Mesenteric fat pad (tissue), 1 donor: ENCODE data around the gene MYO18A. TPM values are rescaled to one million over a fixed set of nuclear protein-coding genes. Genes with fewer than 3 reads are reported as not detected.

ENCODE experiments used
- DNase-seq: peaks from one replicate; pipeline ENCODE4 v3.0.0-alpha.2; 2020; ENCODE audit warnings: low spot score
- total RNA-seq: library from RNA; stranded (reverse); fragmentation: NEBNext Ultra II Directional; extraction: Animal tissue kit (Norgen Biotek cat#: 25700); gene quantifications from one replicate; pipeline ENCODE4 v1.2.1, GENCODE V29; 2021
- donor health status: DM: yes; HTN: yes; CAD: no.

The MYO18A gene
- total RNA-seq, 1 donor from 2014 or later: 48.6 TPM

DNA sequence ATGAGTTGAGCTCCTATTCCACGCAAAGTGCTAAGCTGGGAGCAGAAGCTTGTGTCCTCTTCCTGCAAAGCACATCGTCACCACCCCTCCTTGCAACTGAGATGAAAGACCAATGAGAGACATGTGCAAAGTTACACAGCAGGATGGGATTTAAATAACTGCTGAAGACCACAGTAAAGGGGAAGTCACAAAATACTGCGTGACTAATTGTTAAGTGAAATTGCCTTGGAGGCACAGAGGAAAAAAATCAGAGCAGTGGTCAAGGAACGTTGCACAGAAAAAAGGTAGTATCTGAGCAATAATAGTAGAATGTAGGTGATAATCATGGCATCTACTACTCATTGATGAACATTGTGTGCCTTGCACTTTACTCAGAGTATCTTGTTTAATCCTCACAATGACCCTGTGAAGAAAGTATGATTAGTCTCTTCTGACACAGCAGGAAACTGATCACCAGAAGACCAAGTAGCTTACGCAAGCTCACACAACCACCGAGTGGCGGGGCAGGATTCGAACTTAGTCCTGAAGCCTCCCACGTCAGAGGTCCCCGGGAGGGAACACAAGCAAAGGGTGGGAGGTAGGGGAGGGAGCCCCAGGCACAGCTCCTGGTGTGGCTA, 15.4 kb upstream of the MYO18A start:
- DNase-seq: peak; percentile 43

DNA sequence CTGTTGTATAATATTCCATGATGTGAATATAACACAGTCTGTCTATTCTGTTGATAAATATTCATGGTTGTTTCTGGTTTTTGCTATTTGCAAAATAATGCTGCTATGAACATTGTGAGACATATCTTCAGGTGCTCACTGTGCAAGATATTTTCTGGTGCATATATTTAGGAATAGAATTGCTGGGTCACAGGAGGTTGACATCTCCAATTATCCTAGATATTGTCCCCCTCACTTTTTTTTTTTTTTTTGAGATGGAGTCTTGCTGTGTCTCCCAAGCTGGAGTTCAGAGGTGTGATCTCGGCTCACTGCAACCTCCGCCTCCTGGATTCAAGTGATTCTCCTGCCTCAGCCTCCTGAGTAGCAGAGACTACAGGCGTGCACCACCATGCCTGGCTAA, 14.5 kb upstream of the MYO18A start:
- DNase-seq: no peak

DNA sequence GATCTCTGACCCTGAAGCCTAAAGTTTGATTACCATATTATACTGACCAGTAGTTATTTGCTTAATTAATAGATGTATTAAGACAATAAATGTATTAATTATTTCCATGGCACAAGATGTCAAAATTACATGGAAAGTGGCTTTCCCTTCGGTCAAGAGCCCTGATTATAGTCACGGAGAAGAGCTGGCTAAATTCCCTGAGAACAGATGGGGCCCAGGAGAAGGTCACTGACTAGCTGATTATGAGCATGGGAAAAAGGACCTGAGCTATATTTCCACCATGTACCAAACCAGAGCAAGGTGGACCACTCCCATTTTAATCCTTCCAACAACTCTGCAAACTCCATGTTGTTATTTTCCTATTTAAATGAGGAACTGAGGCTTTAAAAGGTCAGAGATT, 12.9 kb upstream of the MYO18A start:
- DNase-seq: no peak

DNA sequence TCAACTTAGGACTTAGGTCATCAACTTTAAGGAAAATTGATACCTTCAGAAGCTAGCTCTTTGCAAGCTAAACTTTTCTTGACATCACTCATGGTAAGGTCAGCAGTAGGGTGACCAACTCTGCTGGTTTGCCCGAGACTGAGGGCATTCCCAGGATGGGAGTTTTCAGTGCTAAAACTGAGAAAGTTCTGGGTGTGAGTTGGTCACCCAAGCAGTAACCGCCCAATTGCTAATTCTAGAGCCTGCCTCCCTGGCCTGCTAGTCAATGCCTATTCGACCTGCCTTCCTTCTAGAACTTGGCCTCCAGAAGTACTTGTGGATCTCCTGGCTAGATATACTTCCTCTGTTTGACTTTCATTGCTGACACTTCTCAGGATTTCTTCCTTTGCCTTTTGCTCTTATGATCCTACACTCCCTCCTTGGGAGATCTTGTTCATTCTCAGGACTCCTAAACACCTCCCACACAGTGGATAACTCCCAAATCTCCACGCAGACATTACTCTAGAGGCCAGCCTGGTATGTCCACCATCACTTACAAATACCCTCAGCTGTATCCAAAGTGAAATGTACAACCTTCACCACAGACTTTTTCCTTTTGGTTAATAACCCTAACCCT, 10.5 kb upstream of the MYO18A start:
- peak; percentile 16 for DNase-seq

DNA sequence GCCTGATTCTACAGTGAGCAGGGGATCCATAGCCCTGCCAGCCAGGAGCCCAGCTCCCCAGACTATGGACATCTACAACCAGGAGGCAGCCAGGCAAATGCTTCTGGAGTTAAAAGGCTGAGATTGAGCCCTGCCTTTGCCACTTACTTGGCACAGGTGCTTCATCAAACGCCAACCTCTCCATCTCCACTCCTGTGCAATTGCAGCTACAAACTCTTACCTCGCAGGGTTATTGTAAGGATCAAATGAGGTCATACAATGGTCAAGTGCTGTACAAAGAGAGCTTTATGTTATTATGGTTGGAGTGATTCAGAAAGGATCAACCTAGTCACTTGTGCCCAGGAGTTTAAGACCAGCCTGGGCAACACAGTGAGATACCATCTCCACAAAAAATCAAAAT, 9.8 kb upstream of the MYO18A start:
- peak; percentile 12 for DNase-seq

DNA sequence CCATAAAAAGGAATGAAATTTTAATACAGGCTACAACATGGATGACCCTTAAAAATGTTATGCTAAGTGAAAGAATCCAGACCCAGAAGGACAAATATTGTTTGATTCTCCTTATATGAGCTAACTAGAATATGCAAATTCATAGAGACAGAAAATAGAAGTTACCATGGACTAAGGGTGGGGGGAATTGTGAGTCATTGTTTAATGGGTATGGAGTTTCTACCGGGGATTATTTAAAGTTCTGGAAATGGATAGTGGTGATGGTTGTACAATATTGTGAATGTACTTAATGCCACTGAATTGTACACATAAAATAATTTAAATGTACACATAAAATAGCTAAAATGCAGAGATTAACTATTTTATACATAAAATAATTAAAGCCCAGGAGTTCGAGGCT, 9.2 kb upstream of the MYO18A start:
- no peak for DNase-seq

DNA sequence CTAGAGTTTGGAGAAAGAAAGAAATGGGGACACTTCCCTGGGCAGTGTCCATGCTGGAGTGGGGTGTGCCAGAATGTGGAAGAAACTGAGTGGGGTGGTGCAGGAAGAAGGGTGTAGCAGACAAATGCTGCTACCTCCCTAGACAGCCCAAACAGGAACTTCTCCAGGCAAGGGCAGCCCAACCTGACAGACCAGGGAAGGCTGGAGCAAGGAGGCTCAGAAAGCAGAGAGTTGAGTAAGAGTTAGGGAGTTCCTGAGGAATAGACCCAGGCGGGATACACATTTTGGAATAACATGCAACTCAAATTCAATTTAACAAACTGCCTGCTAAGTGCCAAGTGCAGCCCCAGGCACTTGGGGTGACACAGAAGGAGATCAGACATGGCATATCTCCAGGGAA, 1.0 kb upstream of the MYO18A start:
- peak; percentile 65 for DNase-seq

DNA sequence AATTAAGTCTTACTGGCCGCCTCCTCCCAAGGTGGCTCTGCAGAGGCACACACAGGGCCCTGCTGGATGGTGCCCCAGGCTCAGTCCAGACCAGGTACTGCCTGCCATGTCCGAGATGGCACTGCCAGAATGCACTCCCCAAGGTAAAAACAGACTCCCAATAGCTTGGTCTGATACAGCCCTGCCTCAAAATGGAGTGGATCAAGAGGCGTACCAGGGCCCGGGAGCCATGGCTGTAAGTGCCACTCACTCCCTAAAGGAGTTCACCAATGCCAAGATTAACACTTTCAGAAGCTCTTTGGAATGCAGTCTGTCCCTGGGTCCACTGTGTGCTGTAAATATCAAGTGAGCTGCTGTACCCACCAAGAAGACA, 576 bp upstream of the MYO18A start:
- DNase-seq: peak; percentile 41

DNA sequence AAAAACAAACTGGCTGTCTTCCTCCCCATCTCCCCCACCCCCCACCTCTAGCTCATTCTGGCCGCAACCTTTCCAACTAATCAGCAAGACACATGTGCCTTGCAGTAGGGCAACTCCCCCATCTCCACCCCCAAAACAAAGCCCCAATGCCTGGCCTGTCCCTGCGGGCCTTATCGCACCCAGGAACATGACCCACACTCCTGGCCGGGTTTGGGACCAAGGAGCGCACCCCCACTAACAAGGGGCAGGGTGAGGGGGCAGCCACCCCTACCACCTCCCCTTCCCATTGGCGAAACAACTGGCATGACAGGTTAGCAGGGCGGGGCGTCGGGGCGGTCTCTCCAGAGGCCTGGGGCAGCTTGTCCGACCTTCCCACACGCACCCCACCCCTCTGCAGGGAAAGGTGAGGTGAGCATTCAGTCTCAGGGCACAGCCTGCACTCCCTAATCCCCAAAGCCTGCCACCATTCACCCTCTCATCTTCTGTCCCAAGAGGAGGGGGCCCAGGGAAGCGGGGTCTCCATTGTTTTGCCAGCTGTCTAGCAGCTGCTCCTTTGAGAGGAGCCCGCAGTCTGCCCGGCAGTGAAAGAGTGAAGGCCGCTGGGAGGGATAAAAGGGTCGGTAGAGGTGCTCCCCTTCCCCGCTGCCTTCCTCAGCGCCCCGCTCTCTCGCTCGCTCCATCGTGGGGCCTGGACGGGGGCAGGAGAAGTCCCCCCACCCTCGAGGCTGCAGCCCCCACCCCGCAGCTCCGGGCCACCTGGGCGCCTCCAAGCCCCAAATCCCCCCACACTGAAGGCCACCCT, 765 bp downstream of the MYO18A start:
- no peak for DNase-seq

DNA sequence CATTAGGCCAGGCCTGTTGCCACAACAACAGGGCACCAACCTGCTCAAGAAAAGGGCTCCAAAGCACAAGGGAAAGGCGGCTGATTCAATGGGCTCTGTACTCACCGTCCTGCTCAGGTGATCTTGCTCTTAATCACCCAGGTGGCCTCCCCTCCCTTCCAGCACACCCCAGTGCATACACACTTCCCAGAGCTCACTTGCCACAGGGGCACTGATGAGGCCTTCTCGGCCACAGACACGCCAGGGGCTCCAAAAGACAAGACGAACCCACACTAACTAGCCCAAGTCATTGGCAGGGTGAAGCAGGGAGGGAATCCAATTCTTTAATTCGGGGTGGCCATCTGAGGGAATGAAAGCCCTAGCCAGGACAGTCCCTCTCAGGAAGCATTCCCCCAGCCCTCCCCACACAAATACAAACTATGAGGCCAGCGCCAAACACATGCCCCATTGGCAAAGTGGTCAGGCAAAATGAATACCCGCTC, 1.4 kb downstream of the MYO18A start:
- peak; percentile 72 for DNase-seq

DNA sequence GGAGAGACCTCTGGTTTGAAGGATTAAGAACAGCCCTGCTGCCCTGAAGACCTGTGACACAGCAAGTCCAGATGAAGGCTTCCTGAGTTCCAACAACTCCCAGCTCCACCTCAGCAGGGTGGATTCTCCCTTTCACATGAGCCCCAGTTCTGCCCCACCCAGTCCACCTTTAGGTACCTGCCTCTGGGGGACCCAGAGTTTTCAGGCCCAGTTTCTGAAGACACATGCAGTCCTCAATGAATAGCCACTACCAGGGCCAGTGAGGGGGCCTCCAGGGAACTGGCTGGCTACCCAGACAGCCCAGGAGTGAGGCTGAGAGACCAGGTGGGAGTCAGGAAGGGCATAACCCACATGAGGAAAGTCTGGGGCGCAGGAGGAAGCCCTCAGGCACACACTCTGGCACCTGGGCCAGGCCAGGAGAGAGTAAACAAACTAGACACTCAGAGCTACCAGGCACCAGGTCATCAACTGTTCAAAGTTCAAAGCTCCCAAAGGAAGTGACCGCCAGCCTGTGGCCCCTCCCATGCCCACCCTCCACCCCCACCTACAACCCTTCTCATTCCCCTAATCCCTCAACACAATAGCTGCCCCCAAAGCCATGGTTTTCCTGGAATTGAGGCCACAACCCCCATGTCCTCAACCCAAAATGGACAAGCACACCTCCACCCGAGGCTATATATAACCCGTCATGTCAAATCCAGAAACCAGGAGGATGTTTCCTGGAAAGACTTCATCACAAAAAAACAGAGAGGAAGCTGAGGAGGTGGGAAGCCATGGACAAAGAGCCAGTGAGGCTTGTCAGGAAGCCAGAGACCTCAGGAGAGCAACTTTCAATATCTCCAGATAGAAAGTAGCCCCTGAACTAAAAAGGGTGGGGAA, 2.1 kb downstream of the MYO18A start:
- DNase-seq: peak; percentile 90

DNA sequence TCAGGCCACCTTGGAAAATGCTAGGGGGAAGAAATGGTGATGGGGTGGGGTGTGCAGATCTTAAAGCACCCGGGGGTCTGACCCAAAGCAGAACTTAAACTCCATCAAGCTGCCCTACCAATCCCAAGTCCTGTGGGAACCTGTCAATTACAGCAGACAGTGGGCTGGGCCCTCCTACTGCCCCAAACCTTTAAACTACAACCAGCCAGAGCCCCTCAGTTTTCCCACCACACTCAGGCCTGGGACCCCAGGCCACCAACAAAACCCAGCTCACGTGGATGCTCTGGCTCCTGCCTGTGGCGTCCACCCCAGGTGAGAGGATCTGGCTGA, 2.7 kb downstream of the MYO18A start:
- peak; percentile 57 for DNase-seq

DNA sequence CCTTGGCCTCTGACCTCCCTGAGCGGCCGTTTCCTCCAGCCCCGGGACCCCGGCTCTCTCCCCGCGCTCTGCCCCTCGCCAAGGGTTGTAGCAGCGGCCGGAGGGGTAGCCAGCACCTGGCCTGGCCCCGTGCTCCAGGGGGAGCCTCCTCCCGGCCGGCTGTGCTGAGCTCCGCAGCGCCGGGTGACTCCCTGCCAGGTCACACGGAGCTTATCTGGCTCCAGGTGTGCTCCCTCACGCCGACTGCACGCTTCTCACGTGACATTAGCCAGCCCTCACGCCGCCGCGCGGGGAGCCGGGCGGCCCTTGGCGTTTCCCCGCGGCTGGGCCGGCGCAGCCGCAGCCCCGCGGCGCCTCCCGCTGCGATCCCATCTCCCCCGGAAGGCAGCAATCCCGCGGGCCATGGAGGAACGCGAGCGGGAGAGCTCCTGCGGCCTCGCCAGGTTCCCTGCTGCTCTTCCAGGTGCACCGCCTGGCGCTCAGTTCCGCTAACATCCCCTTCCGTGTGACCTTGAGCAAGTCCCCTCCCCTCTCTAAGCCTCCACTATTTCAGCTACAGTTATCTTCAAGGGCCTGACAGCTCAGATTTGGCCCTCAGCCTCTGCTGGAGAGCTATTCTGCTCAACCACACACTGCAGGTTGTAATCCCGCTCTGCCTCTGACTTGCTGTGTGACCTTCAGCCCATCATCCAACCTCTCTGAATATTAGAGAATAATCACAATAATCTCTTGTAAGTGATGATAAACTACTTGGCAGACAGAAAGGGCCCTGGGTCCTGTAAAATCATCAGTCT, 3.4 kb downstream of the MYO18A start:
- peak; percentile 91 for DNase-seq

DNA sequence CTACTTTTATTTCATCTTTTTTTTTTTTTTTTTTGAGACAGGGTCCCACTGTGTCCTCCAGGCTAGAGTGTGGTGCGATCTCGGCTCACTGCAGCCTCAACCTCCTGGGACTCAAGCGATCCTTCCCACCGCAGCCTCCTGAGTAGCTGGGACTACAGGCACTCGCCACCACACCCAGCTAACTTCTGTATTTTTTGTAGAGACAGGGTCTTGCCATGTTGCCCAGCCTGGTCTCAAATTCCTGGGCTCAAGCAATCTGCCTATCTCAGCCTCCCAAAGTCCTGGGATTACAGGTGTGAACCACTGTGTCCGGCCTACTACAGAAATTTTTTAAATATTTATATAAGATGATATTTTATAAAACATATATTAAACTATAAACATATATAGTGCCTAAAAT, 4.8 kb downstream of the MYO18A start:
- peak; percentile 33 for DNase-seq

DNA sequence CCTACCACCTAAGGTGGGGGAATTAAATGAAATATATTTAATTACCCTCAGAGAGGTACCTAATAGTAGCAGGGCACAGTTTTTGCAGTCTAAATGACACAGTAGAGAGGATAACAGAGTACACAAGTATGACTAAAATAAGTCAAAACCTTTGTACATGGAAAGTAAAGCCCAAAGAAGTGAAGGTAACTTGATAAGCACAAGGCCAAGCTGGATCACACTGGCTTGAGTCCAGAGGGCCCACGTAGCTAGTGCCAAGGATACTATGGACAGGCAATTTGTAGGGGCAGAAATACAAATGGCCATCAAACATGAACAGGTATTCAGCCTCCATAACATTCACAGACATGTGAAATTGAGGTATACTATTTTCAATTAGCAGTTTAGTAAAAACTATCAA, 7.6 kb downstream of the MYO18A start:
- peak; percentile 8 for DNase-seq

DNA sequence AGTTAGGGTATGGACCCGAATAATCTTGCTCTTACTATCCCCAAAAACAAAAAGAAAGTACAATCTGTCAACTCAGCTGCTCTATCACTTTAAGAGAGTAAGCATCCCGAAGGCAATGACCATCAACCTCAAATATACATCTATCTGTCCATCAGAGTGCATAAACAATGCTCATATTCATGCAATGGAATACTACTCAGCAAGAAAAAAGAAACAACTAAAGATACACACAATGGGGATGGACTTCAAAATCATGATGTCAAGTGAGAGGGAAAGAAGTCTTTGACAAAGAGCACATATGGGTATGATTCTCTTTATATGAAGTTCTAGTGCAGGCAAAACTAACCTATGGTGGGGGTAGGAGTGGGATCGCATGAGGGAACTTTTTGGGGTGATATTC, 9.5 kb downstream of the MYO18A start:
- DNase-seq: no peak

DNA sequence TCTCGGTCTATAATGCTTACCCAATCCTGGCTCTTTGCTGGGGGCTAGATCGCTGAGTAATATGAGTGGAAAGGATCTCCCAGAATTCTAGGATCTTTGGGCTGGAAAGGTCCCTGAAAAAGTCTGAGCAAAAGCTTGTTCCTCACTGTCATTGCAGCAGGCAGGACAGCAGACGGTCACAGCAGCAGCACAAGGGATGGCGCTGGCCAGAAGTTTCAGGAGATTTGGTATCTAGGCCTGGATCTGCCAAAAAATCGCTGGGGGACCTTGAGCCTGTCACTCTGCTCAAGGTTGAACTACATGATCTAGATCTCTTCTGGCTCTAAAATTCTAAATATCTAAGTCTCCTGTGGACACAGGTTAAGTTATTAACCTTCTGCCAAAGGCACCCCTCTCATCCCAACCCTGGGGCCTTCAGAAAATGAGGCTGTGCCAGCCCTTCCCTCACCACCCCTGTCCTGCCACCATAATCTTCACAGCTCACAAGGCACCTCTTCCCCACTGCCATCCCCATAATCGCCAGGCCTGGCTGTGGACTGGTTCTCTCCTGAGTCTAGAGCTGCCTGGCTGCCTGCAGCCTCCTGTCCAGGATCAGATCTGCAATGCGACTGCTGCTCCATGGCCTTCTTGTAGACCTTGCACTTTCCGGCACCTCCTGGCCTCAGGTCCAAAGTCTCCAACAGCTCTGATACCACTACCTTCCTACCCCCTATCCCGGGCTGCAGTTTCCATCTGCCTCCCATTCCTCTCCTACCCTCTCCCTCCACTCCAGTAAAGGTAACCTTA, 10.2 kb downstream of the MYO18A start:
- peak; percentile 53 for DNase-seq

DNA sequence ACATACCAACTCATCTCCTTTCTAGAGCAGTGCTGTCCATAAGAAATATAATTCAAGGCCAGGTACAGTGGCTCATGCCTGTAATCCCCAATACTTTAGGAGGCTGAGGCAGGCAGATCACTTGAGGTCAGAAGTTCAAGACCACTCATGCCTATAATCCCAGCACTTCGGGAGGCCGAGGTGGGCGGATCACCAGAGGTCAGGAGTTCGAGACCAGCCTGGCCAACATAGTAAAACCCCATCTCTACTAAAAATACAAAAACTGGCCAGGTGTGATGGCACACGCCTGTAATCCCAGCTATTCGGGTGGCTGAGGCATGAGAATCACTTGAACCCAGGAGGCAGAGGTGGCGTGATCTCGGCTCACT, 11.5 kb downstream of the MYO18A start:
- DNase-seq: peak; percentile 51

DNA sequence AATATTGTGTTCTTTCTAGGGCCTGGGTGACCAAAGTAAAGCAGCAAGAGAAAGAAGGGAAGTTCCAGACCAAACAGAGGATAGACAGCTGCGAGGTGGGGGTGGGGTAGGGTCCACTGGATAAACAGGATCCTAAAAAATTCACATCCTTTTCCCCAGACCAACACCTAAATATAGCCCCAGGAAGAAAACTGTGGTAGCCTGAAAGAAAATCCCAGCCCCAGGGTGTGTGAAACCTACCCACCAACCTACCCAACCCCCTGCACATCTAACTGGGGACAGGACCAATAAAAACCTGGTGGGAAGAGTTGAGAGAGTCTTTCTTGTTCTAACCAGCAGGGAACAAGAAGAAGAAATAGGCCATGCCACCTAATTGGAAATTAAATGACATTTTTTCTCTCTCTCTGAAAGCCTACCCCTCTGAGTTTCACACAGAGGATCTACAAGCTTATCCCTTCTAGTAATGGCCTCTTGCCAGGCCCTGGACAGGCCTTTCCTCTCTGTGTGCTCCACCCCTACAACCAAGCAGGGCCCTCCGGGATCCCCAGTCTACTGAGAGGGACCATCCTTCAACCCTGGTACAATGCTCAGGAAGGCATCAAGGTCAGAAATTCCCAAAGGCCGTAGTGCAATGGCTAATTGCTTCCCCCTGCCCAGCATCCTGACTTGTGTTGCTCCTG, 12.0 kb downstream of the MYO18A start:
- peak; percentile 24 for DNase-seq
